ENCODE measurements around the gene FECH. TPM values are rescaled to one million over a fixed set of nuclear protein-coding genes. Genes with fewer than 3 reads are reported as not detected.

FECH gene
- total RNA-seq, 1 donor from 2014 or later, result 25.8 TPM

GRCh38 chr18:57542812-57543427, 43.6 kb downstream of the FECH start:
- no peak overlapping the region for H3K4me3 Mint-ChIP-seq (ENCODE audit: low read depth)
- TF ChIP-seq CTCF (IDR thresholded peaks at IDR 0.05; ENCODE audit: unreplicated experiment), result no peak
- H3K9me3 Mint-ChIP-seq (ENCODE audit: low read depth), result no peaks in the 10 kb centered on the region
- DNase-seq (ENCODE audit: low spot score, unreplicated experiment), result no peak
- no peaks in the 10 kb centered on the region for H3K36me3 Mint-ChIP-seq (ENCODE audit: insufficient read depth)
- peaks cover 7% of the 10 kb centered on the region for H3K27me3 Mint-ChIP-seq
- H3K4me1 Mint-ChIP-seq (ENCODE audit: low read depth), result peaks cover 18% of the 10 kb centered on the region
- peak overlapping the region; percentile 85 for H3K27ac Mint-ChIP-seq

- no peak for DNase-seq (ENCODE audit: low spot score, unreplicated experiment)
- Mint-ChIP-seq H3K36me3 (ENCODE audit: insufficient read depth) (no peaks in the 10 kb centered on the region), H3K9me3 (ENCODE audit: low read depth) (no peaks in the 10 kb centered on the region), H3K4me1 (ENCODE audit: low read depth) (peaks cover 18% of the 10 kb centered on the region), H3K27me3 (peaks cover 7% of the 10 kb centered on the region), H3K27ac (no peak overlapping the region), H3K4me3 (ENCODE audit: low read depth) (no peak overlapping the region)
- TF ChIP-seq CTCF (IDR thresholded peaks at IDR 0.05; ENCODE audit: unreplicated experiment), result no peak
These were observed 44.4 kb downstream of the FECH start for GRCh38 chr18:57542126-57542525.

- DNase-seq (ENCODE audit: low spot score, unreplicated experiment), result no peak
- Mint-ChIP-seq H3K27ac (peak overlapping the region; percentile 69), H3K4me1 (ENCODE audit: low read depth) (peaks cover 25% of the 10 kb centered on the region), H3K36me3 (ENCODE audit: insufficient read depth) (no peaks in the 10 kb centered on the region), H3K27me3 (peaks cover 17% of the 10 kb centered on the region), H3K9me3 (ENCODE audit: low read depth) (no peaks in the 10 kb centered on the region), H3K4me3 (ENCODE audit: low read depth) (no peak overlapping the region)
- no peak for TF ChIP-seq CTCF (IDR thresholded peaks at IDR 0.05; ENCODE audit: unreplicated experiment)
These were observed 46.8 kb downstream of the FECH start for GRCh38 chr18:57539702-57540101.

- Mint-ChIP-seq H3K36me3 (ENCODE audit: insufficient read depth) (no peaks in the 10 kb centered on the region), H3K27me3 (peaks cover 17% of the 10 kb centered on the region), H3K4me1 (ENCODE audit: low read depth) (peaks cover 35% of the 10 kb centered on the region), H3K27ac (no peak overlapping the region), H3K4me3 (ENCODE audit: low read depth) (no peak overlapping the region), H3K9me3 (ENCODE audit: low read depth) (no peaks in the 10 kb centered on the region)
- DNase-seq (ENCODE audit: low spot score, unreplicated experiment), result no peak
- no peak for TF ChIP-seq CTCF (IDR thresholded peaks at IDR 0.05; ENCODE audit: unreplicated experiment)
These were observed 47.9 kb downstream of the FECH start for GRCh38 chr18:57538614-57539013.

- Mint-ChIP-seq H3K9me3 (ENCODE audit: low read depth) (no peaks in the 10 kb centered on the region), H3K4me1 (ENCODE audit: low read depth) (peaks cover 34% of the 10 kb centered on the region), H3K27me3 (peaks cover 12% of the 10 kb centered on the region), H3K4me3 (ENCODE audit: low read depth) (no peak overlapping the region), H3K27ac (peak overlapping the region; percentile 54), H3K36me3 (ENCODE audit: insufficient read depth) (no peaks in the 10 kb centered on the region)
- no peak for DNase-seq (ENCODE audit: low spot score, unreplicated experiment)
- no peak for TF ChIP-seq CTCF (IDR thresholded peaks at IDR 0.05; ENCODE audit: unreplicated experiment)
These were observed 52.0 kb downstream of the FECH start for GRCh38 chr18:57534511-57534909.
